ENCODE results near the gene WEE2.

Gene WEE2

DNA sequence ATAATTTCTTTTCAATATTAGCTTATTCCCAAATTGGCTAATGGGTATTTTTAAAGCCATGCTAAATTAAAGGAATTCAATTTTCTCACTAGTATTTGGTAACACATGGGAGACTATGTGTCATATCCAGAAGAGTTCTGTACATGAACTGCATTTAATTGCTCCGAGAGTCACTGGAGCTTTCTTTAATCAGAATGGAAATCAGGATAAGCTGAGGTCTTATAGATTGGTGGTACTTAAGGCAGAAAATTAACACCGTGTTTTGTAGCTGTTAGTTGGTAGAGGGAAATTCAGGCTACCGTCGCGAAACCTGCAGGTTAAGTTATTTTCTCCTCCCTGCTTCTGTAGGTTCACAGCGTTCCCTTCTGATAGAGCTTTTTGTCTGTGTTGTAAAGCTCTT is at the start of gene WEE2:
WEE2 (plus strand) TSS at position 3 of the 400 bp plus-strand sequence. CDS start 406 bp downstream, outside the sequence.
- H3K27ac Mint-ChIP-seq = no peak within 1 kb of the TSS
- ATAC-seq (ENCODE audit: low read depth) = no peak
- DNase-seq (ENCODE audit: low spot score in 2 of 2) = no peak
- H3K27me3 Mint-ChIP-seq = no peaks in the 10 kb centered on the region
- peaks cover under 1% of the 10 kb centered on the region for H3K4me1 Mint-ChIP-seq
- H3K9me3 Mint-ChIP-seq = peaks cover 2% of the 10 kb centered on the region
- no peak within 1 kb of the TSS for H3K4me3 Mint-ChIP-seq
- H3K36me3 Mint-ChIP-seq = peaks cover 2% of the 10 kb centered on the region

DNA sequence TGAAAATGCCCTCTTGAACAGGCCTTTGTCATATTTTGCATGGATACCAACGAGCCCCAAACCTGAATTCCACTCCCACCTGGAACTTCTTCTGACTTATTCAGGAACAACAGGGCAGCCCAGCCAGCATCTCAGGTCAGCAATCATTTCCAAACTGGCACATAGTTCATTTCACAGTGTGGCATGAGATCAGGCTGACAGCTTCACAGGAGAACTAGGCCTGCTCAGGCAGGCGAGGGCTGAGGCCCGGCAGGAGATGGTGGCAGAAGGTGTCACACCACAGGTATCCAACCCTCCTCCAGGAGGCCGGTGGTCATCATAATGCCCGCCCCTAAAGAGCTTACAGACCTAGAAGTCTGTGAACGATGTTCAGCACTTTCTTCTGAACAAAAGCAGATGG is 48.7 kb upstream of the WEE2 start:
- H3K4me3 Mint-ChIP-seq = no peak overlapping the region
- peaks cover 13% of the 10 kb centered on the region for H3K36me3 Mint-ChIP-seq
- H3K4me1 Mint-ChIP-seq = peaks cover 2% of the 10 kb centered on the region
- H3K27me3 Mint-ChIP-seq = no peaks in the 10 kb centered on the region
- H3K27ac Mint-ChIP-seq = peak overlapping the region; percentile 62
- no peak for DNase-seq (ENCODE audit: low spot score in 2 of 2)
- no peak for ATAC-seq (ENCODE audit: low read depth)
- H3K9me3 Mint-ChIP-seq = no peaks in the 10 kb centered on the region

DNA sequence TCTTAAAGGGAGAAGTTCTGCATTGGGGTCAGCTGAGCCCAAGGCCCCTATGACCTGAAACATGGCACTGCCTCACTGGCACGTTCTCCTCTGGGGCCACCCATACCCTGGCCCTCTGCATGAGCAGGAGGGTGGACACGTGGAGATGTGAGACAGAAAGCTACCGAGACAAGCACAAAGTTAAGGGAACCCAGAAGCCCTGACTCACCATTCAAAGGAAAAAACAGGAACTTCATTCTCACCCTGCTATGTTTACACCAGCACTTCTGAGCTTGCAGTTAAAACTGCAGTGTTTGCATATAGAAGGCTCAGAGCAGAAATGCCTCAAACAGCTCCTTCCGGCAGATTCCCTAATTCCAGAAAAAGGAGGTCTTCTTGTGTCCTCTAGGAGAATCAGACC is 47.9 kb upstream of the WEE2 start:
- peak overlapping the region; percentile 53 for H3K27ac Mint-ChIP-seq
- ATAC-seq (ENCODE audit: low read depth) (no peak), DNase-seq (ENCODE audit: low spot score in 2 of 2) (no peak)
- no peaks in the 10 kb centered on the region for H3K4me1 Mint-ChIP-seq
- H3K4me3 Mint-ChIP-seq = no peak overlapping the region
- no peaks in the 10 kb centered on the region for H3K27me3 Mint-ChIP-seq
- H3K36me3 Mint-ChIP-seq = peaks cover 9% of the 10 kb centered on the region
- no peaks in the 10 kb centered on the region for H3K9me3 Mint-ChIP-seq

GRCh38 chr7:141663081-141663849 is 44.9 kb upstream of the WEE2 start:
- Mint-ChIP-seq H3K4me3 (no peak overlapping the region), H3K27ac (peak overlapping the region; percentile 85), H3K36me3 (peaks cover 20% of the 10 kb centered on the region), H3K9me3 (no peaks in the 10 kb centered on the region), H3K27me3 (no peaks in the 10 kb centered on the region), H3K4me1 (no peaks in the 10 kb centered on the region)
- ATAC-seq (ENCODE audit: low read depth) (no peak), DNase-seq (ENCODE audit: low spot score in 2 of 2) (no peak)

DNA sequence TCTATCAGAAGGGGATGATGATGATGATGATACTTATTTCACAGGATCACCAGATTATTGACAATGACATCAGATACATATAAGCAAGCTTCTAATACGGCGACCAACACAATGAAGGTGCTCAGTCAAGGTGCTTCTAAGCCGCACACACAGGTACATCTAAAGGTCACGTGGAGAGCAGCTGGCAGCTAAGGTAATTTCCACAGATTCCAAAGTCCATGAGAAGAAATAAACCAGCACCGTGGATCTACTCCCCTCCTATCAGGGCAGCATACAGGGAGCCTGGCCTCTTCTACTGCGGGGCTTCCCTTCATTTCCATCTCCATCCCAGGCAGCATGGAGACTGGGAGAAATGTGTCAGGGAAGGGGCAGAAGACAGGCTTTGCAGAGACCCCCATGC is 43.7 kb upstream of the WEE2 start:
- Mint-ChIP-seq H3K4me3 (no peak overlapping the region), H3K9me3 (no peaks in the 10 kb centered on the region), H3K4me1 (no peaks in the 10 kb centered on the region), H3K36me3 (peaks cover 24% of the 10 kb centered on the region), H3K27me3 (no peaks in the 10 kb centered on the region), H3K27ac (no peak overlapping the region)
- ATAC-seq (ENCODE audit: low read depth) (no peak), DNase-seq (ENCODE audit: low spot score in 2 of 2) (no peak)

- Mint-ChIP-seq H3K9me3 (no peaks in the 10 kb centered on the region), H3K4me3 (no peak overlapping the region), H3K4me1 (peaks cover 2% of the 10 kb centered on the region), H3K27ac (peak overlapping the region; percentile 60), H3K27me3 (no peaks in the 10 kb centered on the region), H3K36me3 (peaks cover 26% of the 10 kb centered on the region)
- no peak for ATAC-seq (ENCODE audit: low read depth)
- no peak for DNase-seq (ENCODE audit: low spot score in 2 of 2)
Observed at GRCh38 chr7:141665208-141666035, 42.7 kb upstream of the WEE2 start.

DNA sequence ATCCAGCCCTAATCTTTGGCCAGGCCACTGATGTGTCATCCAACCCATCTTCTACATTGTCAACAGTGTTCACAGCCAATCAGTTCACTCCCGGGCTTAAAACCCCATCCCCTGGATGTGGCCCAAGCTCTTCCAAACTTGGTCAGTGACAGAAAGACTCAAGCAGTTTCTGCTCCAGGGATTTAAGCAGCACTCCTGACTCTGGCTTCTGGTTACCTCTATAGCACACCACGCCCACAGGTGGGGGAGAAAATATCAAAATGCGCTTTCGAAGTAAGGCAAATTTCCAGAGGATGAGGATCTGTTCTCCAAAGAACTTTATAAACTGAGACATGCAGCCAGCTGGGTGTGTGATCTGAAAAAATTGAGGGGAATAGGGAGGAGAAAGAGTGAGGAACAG is 42.1 kb upstream of the WEE2 start:
- Mint-ChIP-seq H3K36me3 (peaks cover 26% of the 10 kb centered on the region), H3K4me3 (no peak overlapping the region), H3K9me3 (no peaks in the 10 kb centered on the region), H3K4me1 (peaks cover 2% of the 10 kb centered on the region), H3K27me3 (no peaks in the 10 kb centered on the region), H3K27ac (peak overlapping the region; percentile 60)
- no peak for ATAC-seq (ENCODE audit: low read depth)
- DNase-seq (ENCODE audit: low spot score in 2 of 2) = no peak

GRCh38 chr7:141668853-141669252 is 39.3 kb upstream of the WEE2 start:
- Mint-ChIP-seq H3K4me3 (no peak overlapping the region), H3K9me3 (peaks cover 3% of the 10 kb centered on the region), H3K27ac (peak overlapping the region; percentile 11), H3K4me1 (peaks cover 2% of the 10 kb centered on the region), H3K36me3 (peaks cover 30% of the 10 kb centered on the region), H3K27me3 (no peaks in the 10 kb centered on the region)
- ATAC-seq (ENCODE audit: low read depth) = no peak
- no peak for DNase-seq (ENCODE audit: low spot score in 2 of 2)

GRCh38 chr7:141671705-141672496 is 36.3 kb upstream of the WEE2 start:
- Mint-ChIP-seq H3K36me3 (peaks cover 24% of the 10 kb centered on the region), H3K9me3 (peaks cover 3% of the 10 kb centered on the region), H3K4me1 (peaks cover 6% of the 10 kb centered on the region), H3K27ac (no peak overlapping the region), H3K27me3 (no peaks in the 10 kb centered on the region), H3K4me3 (no peak overlapping the region)
- DNase-seq (ENCODE audit: low spot score in 2 of 2) = no peak
- no peak for ATAC-seq (ENCODE audit: low read depth)

- no peak overlapping the region for H3K4me3 Mint-ChIP-seq
- DNase-seq (ENCODE audit: low spot score in 2 of 2) (no peak), ATAC-seq (ENCODE audit: low read depth) (no peak)
- H3K4me1 Mint-ChIP-seq = peaks cover 6% of the 10 kb centered on the region
- H3K27ac Mint-ChIP-seq = no peak overlapping the region
- peaks cover 19% of the 10 kb centered on the region for H3K36me3 Mint-ChIP-seq
- H3K27me3 Mint-ChIP-seq = no peaks in the 10 kb centered on the region
- H3K9me3 Mint-ChIP-seq = peaks cover 3% of the 10 kb centered on the region
Observed at GRCh38 chr7:141673346-141673745, 34.8 kb upstream of the WEE2 start.

- DNase-seq (ENCODE audit: low spot score in 2 of 2) (no peak), ATAC-seq (ENCODE audit: low read depth) (no peak)
- Mint-ChIP-seq H3K27ac (peak overlapping the region; percentile 60), H3K27me3 (no peaks in the 10 kb centered on the region), H3K36me3 (peaks cover 17% of the 10 kb centered on the region), H3K4me3 (no peak overlapping the region), H3K4me1 (peaks cover 6% of the 10 kb centered on the region), H3K9me3 (peaks cover 3% of the 10 kb centered on the region)
Observed at GRCh38 chr7:141674171-141674671, 33.9 kb upstream of the WEE2 start.

DNA sequence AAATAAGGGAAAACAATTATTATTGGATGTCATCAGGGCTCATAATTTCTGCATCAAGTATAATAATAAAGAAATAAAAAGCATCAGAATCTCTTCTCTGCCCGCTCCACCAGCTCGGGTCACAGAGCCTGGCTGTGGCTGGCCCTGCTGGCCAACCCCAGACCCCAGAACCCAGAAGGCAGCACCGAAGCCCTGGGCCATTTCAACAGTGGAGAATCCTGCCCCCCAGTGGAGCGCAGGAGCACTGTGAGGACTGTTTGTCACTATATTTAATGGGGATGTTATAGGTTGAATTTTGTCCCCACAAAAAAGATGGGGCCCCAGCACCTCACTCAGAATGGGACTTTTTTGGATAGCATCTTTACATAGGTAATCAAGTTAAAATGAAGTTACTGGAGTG is 33.5 kb upstream of the WEE2 start:
- Mint-ChIP-seq H3K4me3 (no peak overlapping the region), H3K27ac (no peak overlapping the region), H3K27me3 (no peaks in the 10 kb centered on the region), H3K4me1 (peaks cover 6% of the 10 kb centered on the region), H3K9me3 (peaks cover 3% of the 10 kb centered on the region), H3K36me3 (peaks cover 17% of the 10 kb centered on the region)
- ATAC-seq (ENCODE audit: low read depth) (no peak), DNase-seq (ENCODE audit: low spot score in 2 of 2) (no peak)

- ATAC-seq (ENCODE audit: low read depth) (peak; percentile 53), DNase-seq (ENCODE audit: low spot score in 2 of 2) (no peak)
- Mint-ChIP-seq H3K27ac (no peak overlapping the region), H3K36me3 (peaks cover 20% of the 10 kb centered on the region), H3K27me3 (no peaks in the 10 kb centered on the region), H3K4me3 (no peak overlapping the region), H3K9me3 (peaks cover 3% of the 10 kb centered on the region), H3K4me1 (peaks cover 4% of the 10 kb centered on the region)
Observed at GRCh38 chr7:141675436-141676215, 32.5 kb upstream of the WEE2 start.
